Pancreas (tissue), 10 donors: Measurements from ENCODE around the gene PTRH1. TPM values are rescaled to one million over a fixed set of nuclear protein-coding genes. Genes with fewer than 3 reads are reported as not detected.

ENCODE experiments used
- ATAC-seq, 4 donors: fragments of 200-7000 bp; cut with Tn5 transposase; one replicate each; pipeline versions ENCODE4 v1.8.0 to v1.9.1; 2020; ENCODE audit warnings: mild to moderate bottlenecking in 4 of 4, moderate library complexity in 4 of 4
- DNase-seq, 6 donors: peaks; one replicate each; pipeline ENCODE4 v3.0.0-alpha.2; 2020
- FAIRE-seq: peaks from 2 replicates; lab custom pipeline; 2012; peaks lifted over from hg19 to GRCh38; lab: Jason Lieb, UNC
- H3K27ac ChIP-seq, 4 donors: fragments of 200-600 bp; sonication (generic); 1 replicate in 3 of 4; 2 replicates in 1 of 4; pipeline versions ENCODE4 v1.5.0 to v1.8.0; 2020
- H3K27me3 ChIP-seq, 4 donors: fragments of 200-600 bp; one replicate each; pipeline ENCODE4 v1.8.0; 2021
- H3K36me3 ChIP-seq, 3 donors: fragments of 200-600 bp; sonication (generic) in 1 of 3; one replicate each; pipeline versions ENCODE4 v1.5.0 to v1.8.0; 2020 to 2021
- H3K4me1 ChIP-seq, 3 donors: fragments of 200-600 bp; one replicate each; pipeline ENCODE4 v1.8.0; 2021
- H3K4me3 ChIP-seq, 4 donors: fragments of 200-600 bp; sonication (generic) in 2 of 4; one replicate each; pipeline versions ENCODE4 v1.5.0 to v1.8.0; 2020 to 2021
- H3K9me3 ChIP-seq, 4 donors: fragments of 200-600 bp; one replicate each; pipeline ENCODE4 v1.8.0; 2021
- CTCF ChIP-seq, 4 donors: fragments of 200-600 bp; sonication (generic) in 3 of 4; IDR thresholded peaks; one replicate each; pipeline versions ENCODE4 v1.5.0 to v1.8.0; 2021; ENCODE audit warnings: antibody characterized with exemption in 4 of 4
- WGBS, 2 donors: extraction: QIAGEN DNeasy Blood & Tissue Kit; methylation state at CpG; one replicate each; pipeline ENCODE4 v1.1.7; 2013; 5-methylcytosine and 5-hydroxymethylcytosine counted together
- intact Hi-C, 3 donors: fragments of 100-400 bp; cut with DNase I; formaldehyde crosslinking; loops; one replicate each; pipeline versions ENCODE4 v1.11.1 to v1.14.2; 2022
- polyA plus RNA-seq, 2 donors: library from polyadenylated mRNA; stranded (reverse); fragments of 200-250 nt; gene quantifications; one replicate each; pipeline ENCODE4 v1.2.3, GENCODE V29; 2013
- total RNA-seq, 6 donors: library from RNA; stranded (reverse); fragmentation: NEBNext Ultra II Directional in 4 of 6; extraction: Animal tissue kit (Norgen Biotek cat#: 25700) in 4 of 6; gene quantifications; one replicate each; pipeline versions ENCODE4 v1.2.1 to v1.2.4, GENCODE V29; 2021 to 2023
- donor health status: healthy with polysubstance abuse.
- donor health status: DM: no; HTN: no; CAD: no; lungs with moderate emphysema.
- donor health status: DM: no; HTN: no; CAD: no.
- donor health status: control.
- donor health status: control.
- donor health status: Bipolar disorder and iron deficiency.
- donor health status: DM: yes; HTN: yes; CAD: no.
- donor health status: DM: no; HTN: no; CAD: no.
- donor health status: DM: no; HTN: no; CAD: no.
- donor health status: DM: yes; HTN: yes; CAD: no.

Gene PTRH1
- total and polyA plus RNA-seq, 8 donors, result 5.6 to 13.4 (median 10.3) TPM

DNA sequence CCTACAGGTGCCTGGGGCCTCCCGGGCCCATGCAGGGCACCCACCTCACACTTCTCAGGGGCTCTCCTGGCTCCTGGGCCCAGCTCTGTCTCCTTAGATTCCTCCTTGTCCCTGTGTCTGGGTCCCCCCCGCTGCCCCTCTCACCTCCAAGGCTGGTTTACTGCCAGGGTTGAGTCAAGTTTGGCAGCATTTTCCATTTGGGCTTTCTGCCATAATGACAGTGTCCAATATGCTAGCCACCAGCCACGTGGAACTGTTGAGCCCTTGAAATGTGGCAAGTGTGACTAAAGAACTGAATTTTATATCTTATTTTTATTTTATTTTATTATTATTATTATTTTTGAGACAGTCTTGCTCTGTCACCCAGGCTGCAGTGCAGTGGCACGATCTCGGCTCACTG is 2.3 kb upstream of the PTRH1 start:
- Histone ChIP-seq H3K36me3 (no peaks in the 10 kb centered on the region), H3K9me3 (no peaks in the 10 kb centered on the region), H3K4me3 (no peak overlapping the region), H3K27me3 (no peaks in the 10 kb centered on the region), H3K4me1 (peaks cover 0 to 14% (median 9%) of the 10 kb centered on the region in 3 donors), H3K27ac (no peak overlapping the region)
- no peak for ATAC-seq
- no peak for FAIRE-seq
- intact Hi-C loops, result no loop called here
- no peak for TF ChIP-seq CTCF (IDR thresholded peaks at IDR 0.05)
- 69 to 71% methylated on average over 5 of the region's 5 CpGs for WGBS, 2 donors
- no peak for DNase-seq

GRCh38 chr9:127716412-127716811 is 949 bp upstream of the PTRH1 start:
- peak overlapping the region in 1 of 4 donors; percentile 74 for H3K4me3 ChIP-seq
- H3K27me3 ChIP-seq, result no peaks in the 10 kb centered on the region
- 68 to 73% methylated on average over 9 of the region's 9 CpGs for WGBS, 2 donors
- H3K27ac ChIP-seq, result peak overlapping the region in 3 of 4 donors; percentile 74 to 80 (median 75)
- DNase-seq (peak in 1 of 6 donors; percentile 47), ATAC-seq (no peak), FAIRE-seq (no peak)
- no peaks in the 10 kb centered on the region for H3K9me3 ChIP-seq
- intact Hi-C loops, result no loop called here
- H3K36me3 ChIP-seq, result no peaks in the 10 kb centered on the region
- no peak for TF ChIP-seq CTCF (IDR thresholded peaks at IDR 0.05)
- H3K4me1 ChIP-seq, result peaks cover 0 to 14% (median 9%) of the 10 kb centered on the region in 3 donors

DNA sequence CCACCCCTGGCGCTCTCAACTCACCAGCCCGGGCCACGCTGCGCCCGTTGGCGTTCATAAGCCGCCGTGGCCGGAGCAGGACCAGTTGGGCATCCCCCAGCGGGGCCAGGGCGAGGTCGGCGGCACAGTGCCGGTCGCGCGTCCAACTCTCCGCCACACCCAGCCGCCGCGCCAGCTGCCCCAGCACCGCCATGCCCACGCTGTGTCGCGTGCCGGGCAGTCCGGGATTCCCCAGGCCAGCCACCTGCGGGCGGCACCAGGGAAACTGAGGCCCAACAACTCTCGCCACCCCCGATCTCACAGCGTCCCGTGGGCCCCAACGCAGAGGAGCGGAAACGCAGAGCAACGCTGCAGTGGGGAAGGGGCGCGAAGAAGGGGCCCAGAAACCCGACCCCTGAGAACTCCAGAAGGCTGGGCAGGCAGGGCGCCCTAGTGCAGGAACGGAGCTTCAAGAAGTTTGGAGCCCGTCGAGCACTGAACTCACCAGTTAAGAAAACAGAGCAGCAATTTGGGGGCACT is 453 bp downstream of the PTRH1 start:
- peak overlapping the region; percentile 74 to 80 (median 76) for H3K27ac ChIP-seq
- TF ChIP-seq CTCF (IDR thresholded peaks at IDR 0.05), result no peak
- ATAC-seq (peak; percentile 50 to 59 (median 54)), FAIRE-seq (no peak), DNase-seq (peak in 3 of 6 donors; percentile 44 to 77 (median 76))
- peaks cover 0 to 14% (median 9%) of the 10 kb centered on the region in 3 donors for H3K4me1 ChIP-seq
- H3K27me3 ChIP-seq, result no peaks in the 10 kb centered on the region
- intact Hi-C loops, result no loop called here
- H3K9me3 ChIP-seq, result no peaks in the 10 kb centered on the region
- H3K36me3 ChIP-seq, result no peaks in the 10 kb centered on the region
- peak overlapping the region; percentile 49 to 85 (median 72) for H3K4me3 ChIP-seq
- 0% methylated on average over 43 to 44 of the region's 44 CpGs for WGBS, 2 donors

DNA sequence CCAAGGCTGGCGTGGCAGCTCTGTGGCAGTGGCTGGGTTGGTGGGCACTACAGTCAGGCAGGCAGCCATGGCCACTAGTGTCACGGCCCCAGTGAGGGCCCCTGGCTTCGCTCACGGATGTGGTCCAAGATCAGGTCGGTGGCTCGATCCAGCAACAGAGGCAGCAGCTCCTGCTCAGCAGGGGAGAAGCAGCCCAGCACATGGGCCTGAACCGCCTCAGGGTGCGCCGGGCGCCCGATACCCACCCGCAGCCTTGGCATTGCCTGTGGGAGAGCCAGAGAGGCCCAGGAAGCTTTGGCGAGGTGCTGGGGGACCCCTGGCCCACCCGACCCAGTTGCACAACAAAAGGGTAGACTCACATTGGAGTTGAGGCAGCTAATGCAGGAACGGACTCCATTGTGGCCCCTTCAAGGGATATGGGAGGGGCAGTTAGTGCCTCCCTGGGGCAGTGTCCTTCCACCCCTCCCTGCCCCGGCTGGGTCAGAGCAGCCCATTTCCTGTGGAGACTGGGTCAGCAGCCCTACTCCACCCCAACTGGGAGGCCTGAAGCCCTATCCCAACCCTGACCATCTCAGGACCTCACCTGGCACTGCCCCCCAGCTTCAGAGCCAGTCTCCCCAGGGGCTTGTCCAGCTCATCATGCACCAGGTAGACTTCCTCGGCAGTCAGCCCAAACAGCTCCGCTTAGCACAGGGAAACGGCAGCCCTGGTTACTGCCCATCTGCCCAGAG is 1.3 kb downstream of the PTRH1 start:
- FAIRE-seq (no peak), DNase-seq (peak in 1 of 6 donors; percentile 76), ATAC-seq (no peak)
- peak overlapping the region in 3 of 4 donors; percentile 71 to 85 (median 74) for H3K4me3 ChIP-seq
- no peak for TF ChIP-seq CTCF (IDR thresholded peaks at IDR 0.05)
- H3K4me1 ChIP-seq, result peaks cover 0 to 14% (median 9%) of the 10 kb centered on the region in 3 donors
- no peak overlapping the region for H3K27ac ChIP-seq
- no peaks in the 10 kb centered on the region for H3K27me3 ChIP-seq
- H3K36me3 ChIP-seq, result no peaks in the 10 kb centered on the region
- no peaks in the 10 kb centered on the region for H3K9me3 ChIP-seq
- 72 to 73% methylated on average over 19 of the region's 19 CpGs for WGBS, 2 donors
- intact Hi-C loops, result no loop called here

DNA sequence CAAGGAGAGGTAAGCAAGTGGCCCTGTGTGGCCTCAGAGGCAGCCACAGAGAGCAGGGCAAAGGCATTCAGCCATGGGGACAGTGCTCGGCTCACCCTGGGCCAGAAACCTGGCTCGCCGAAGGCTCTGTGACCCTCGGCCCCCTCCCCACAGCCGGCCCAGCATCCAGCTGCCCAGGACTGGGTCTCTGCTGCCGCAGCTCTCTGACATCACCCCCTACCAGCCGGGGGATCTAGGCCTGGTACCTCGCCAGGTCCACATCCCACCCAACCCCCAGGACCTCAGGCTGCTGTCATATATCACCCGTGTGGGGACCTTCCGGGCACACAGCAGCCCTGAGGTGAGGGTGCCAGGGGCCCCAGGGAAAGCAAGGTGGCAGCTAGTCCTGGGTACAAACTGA is 2.6 kb downstream of the PTRH1 start:
- no peak overlapping the region for H3K4me3 ChIP-seq
- H3K27me3 ChIP-seq, result no peaks in the 10 kb centered on the region
- FAIRE-seq, result no peak
- H3K9me3 ChIP-seq, result no peaks in the 10 kb centered on the region
- peaks cover 0 to 14% (median 9%) of the 10 kb centered on the region in 3 donors for H3K4me1 ChIP-seq
- no peak overlapping the region for H3K27ac ChIP-seq
- 91 to 94% methylated on average over 10 of the region's 10 CpGs for WGBS, 2 donors
- ATAC-seq, result no peak
- no peaks in the 10 kb centered on the region for H3K36me3 ChIP-seq
- intact Hi-C loops, result no loop called here
- TF ChIP-seq CTCF (IDR thresholded peaks at IDR 0.05), result no peak
- peak in 1 of 6 donors; percentile 76 for DNase-seq
